GM21717 (cell line): ENCODE measurements around the gene PPP1R3G.
A peak's percentile ranks its signal among the peaks of the same experiment; 100 is the strongest.
"Not testable (repeated sequence)": the region's sequence is repeated elsewhere in the genome, so short reads cannot be mapped to it uniquely, and the experiment has no call there.

Source experiments
- ATAC-seq: cut with Tn5 transposase; IDR thresholded peaks from one replicate; pipeline ENCODE4 v1.9.1; 2021; ENCODE audit warnings: mild to moderate bottlenecking, moderate library complexity; ENCODE audit not compliant: unreplicated experiment

Gene PPP1R3G

GRCh38 chr6:5116243-5116991 lies 31.3 kb downstream of the PPP1R3G start:
- no peak for ATAC-seq

- ATAC-seq: no peak
These were observed 34.2 kb downstream of the PPP1R3G start for GRCh38 chr6:5119090-5119951.

DNA sequence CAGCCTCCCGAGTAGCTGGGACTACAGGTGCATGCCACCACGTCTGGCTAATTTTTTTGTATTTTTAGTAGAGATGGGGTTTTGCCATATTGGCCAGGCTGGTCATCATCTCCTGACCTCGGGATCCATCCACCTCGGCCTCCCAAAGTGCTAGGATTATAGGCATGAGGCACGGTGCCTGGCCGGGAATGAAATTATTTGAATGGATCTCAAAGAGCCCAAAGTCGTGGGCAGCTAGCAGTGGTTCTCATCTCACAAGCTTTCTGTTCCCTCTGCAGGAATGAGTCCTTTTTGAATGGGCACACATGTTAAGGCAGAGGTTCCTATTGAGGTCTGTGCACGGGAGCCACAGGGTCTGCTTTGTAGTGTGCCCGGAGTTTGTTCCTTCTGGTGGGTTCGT lies 34.9 kb downstream of the PPP1R3G start:
- ATAC-seq: no peak

DNA sequence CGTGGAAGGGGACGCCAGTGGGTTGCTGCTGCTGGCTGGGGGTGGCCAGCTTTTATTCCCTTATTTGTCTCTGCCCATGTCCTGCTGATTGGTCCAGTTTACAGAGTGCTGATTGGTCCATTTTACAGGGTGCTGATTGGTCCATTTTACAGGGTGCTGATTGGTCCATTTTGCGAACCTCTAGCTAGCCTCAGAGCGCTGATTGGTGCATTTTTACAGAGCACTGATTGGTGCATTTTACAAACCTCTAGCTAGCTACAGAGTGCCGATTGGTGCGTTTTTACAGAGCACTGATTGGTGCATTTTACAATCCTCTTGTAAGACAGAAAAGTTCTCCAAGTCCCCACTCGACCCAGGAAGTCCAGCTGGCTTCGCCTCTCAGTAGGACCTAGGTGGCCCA lies 35.4 kb downstream of the PPP1R3G start:
- ATAC-seq: not testable (repeated sequence)

GRCh38 chr6:5121479-5121878 lies 36.3 kb downstream of the PPP1R3G start:
- no peak for ATAC-seq

DNA sequence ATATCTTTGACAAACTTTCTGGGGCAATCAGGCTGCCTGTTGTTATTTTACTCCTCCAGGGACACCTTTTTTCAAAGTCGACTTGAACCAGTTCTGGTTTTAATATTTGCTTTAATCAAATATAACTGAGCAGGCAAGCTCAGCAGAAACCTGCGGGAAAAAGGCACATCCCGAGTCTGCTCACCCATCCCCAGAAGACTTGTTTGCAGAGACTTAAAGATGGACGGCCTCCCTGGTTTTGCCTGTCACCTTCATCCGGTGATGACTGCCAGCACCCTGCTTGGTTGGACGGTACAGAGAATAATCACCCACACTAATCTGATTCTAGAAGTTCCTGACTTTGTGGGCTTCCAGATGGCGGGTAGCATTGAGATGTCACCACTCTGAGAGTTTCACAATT lies 36.8 kb downstream of the PPP1R3G start:
- ATAC-seq: no peak

- ATAC-seq: no peak
These were observed 37.5 kb downstream of the PPP1R3G start for GRCh38 chr6:5122504-5123112.

GRCh38 chr6:5123296-5124143 lies 38.4 kb downstream of the PPP1R3G start:
- no peak for ATAC-seq

DNA sequence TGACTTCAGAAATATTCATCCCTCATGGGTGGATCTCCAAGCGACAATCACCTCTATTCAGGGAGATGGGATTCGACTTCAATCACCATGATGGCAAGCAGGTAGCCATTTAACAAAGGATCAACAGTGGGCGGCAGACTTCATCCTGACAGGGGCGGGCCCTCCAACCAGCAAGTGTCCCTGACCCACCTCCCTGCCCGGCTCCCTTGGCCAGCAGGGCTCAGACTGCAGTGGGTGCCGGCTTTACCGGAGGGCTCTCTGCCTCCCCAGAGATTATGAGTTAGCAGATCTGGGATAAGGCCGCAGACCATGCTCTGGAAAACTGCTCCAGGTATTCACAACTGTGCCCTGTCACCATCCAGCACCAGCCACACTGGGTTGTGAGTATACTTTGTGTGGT lies 39.4 kb downstream of the PPP1R3G start:
- no peak for ATAC-seq

DNA sequence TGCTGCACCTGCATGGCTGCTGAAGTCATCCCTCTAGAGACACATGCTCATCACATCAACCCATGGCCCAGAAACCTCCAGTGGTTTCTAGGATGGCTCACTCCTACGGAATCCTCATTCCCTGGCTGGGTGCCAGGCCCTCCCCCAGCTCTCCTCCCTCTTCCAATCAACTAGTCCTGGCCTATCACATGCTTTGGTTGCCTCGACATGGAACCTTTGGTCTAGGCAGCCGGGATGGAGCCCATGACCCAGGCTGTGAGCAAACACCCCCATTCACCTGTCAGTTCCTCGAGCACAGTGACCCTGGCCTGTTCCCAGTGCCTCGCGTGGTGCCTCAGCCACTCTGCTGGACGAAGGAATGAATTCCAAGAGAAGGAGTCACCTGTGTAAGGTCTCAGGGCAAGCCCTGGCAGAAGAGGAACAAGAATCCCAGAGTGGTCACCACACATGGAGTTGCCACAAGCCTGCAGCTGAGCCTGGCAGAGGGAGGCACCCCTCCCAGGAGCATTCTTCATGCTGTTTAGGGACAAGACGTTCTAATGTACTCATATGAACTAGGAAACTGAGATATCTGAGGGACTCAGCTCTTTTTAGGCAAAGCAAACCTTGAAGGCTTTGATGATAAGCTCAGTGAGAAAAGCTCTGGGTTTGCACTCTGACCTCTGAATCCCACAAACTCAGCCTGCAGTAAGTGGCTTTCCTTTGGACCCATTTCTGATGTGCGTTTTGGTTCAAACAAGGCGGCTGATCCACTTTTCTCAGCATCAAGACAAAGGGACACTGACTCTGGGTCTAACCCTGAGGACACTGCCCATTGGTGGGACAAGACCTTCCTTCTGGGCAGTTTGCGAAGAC lies 40.2 kb downstream of the PPP1R3G start:
- ATAC-seq: no peak

DNA sequence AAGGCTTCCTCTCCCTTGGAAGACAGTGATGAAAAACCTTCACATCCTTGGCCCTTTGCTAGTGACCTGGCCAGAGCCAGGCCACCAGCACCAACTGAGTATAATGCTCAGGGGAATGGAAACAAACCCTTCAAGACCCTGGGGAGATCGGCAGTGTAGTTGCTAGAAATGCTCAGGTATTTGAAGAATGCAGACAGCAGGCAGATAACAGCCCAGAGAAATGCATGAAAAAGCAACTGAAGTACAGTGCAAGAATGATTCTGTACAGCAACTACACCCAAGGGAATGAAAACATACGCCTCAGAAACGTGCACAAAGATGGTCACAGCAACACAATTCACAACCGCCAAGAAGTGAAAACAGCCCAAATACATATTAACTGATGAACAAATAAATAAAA lies 41.1 kb downstream of the PPP1R3G start:
- no peak for ATAC-seq

DNA sequence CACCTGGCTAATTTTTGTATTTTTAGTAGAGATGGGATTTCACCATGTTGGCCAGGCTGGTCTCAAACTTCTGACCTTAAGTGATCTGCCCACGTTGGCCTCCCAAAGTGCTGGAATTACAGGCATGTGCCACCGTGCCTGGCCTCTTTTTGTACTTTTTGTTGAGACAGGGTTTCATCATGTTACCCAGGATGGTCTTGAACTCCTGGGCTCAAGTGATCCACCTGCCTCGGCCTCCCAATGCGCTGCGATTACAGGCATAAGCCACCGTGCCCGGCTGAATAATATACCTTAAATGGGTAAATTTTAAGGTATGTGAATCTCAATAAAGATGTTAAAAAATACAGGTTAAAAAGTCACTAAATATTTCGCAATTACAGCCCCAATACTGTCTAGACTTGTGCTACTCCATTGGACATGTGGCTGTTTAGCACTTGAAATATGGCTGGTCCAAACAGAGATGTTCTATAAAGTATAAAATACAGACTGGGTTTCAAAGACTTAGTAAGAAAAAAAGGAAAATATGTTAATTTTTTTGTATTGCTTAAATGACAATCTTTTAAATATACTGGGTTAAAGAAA lies 42.1 kb downstream of the PPP1R3G start:
- ATAC-seq: no peak

DNA sequence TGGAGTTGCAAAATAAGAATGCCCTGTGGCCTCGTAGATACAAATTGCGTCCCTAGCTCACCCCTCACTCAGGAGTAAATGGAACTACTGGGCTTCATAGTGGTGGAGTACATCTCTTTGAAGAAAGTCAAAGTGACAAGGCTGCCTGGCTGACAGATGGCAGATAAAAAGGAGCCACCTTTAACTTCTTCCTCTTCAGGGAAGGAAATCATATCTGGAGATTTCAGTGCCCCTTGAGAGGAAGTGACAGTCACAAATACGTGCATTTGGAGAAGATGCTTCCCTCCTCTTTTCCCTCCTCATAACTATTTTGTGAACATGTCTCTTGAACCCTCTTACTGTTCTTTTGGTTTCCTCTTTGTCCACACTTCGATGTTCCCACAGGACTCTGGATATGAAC lies 43.2 kb downstream of the PPP1R3G start:
- ATAC-seq: no peak

- no peak for ATAC-seq
These were observed 45.2 kb downstream of the PPP1R3G start for GRCh38 chr6:5130135-5130866.

DNA sequence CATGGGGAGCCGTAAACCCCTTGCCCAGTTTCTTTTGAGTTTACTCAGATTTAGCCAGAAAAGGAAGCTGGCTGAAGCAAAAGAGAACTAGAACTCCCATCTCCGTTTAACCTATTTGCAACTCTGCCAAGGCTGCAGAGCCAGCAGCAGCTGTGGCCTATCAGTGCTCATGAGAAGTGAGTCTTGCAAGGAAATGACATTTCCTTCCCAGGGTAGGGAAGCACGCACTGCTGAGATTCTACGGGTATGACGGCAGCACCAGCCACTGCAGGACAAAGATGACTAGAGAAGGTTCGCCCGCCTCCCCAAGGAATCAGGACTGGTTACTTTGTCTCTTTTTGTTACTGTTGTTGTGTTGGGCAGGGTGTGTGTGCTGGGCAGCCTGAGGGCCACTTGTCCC lies 47.6 kb downstream of the PPP1R3G start:
- ATAC-seq: peak; percentile 88

DNA sequence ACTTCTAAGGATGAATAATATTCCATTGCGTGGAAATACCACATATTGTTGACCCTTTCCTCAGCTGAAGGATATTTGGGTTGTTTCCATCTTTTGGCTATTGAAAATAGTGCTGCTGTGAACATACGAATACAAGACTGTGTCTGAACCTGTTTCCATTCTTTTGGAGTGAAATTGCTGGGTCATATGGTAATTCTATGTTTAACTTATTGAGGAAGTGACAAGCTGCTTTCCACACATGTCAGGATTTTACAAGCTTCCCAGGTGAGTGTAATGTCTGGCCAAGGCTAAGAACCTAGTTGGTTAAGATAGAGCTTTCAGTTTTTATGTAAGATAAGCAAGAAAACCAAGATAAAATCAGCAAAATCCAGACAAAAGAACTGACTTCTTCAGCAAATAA lies 48.8 kb downstream of the PPP1R3G start:
- ATAC-seq: no peak

- ATAC-seq: no peak
These were observed 50.7 kb downstream of the PPP1R3G start for GRCh38 chr6:5135788-5136376.

DNA sequence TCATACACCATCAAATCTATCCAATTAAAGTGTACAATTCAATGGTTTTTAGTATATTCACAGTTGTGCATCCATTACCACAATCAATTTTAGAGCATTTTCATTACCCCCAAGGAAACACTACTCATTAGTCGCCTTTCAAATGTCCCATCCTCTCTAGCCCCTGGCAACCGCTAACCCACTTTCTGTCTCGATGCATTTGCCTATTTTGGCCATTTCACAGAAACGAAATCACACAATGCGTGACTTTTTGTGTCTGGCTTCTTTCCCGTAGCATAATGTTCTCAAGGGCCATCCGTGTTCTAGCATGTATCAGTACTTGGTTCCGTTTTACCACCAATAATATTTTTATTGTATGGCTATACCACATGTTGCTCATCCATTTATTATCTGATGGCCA lies 51.7 kb downstream of the PPP1R3G start:
- no peak for ATAC-seq
